Colonic mucosa (tissue), 4 donors: ENCODE results near the gene GPR156. TPM values are rescaled to one million over a fixed set of nuclear protein-coding genes. Genes with fewer than 3 reads are reported as not detected.

ENCODE experiments used
- DNase-seq: peaks from one replicate; pipeline ENCODE4 v3.0.0-alpha.2; 2020
- H3K27ac ChIP-seq: fragments of 200-600 bp; one replicate; pipeline ENCODE4 v1.8.0; 2021
- H3K27me3 ChIP-seq: fragments of 200-600 bp; one replicate; pipeline ENCODE4 v1.8.0; 2021
- H3K36me3 ChIP-seq: fragments of 200-600 bp; one replicate; pipeline ENCODE4 v1.8.0; 2021
- H3K4me1 ChIP-seq: fragments of 200-600 bp; one replicate; pipeline ENCODE4 v1.8.0; 2021; ENCODE audit warnings: mild to moderate bottlenecking
- H3K4me3 ChIP-seq: fragments of 200-600 bp; one replicate; pipeline ENCODE4 v1.8.0; 2021
- H3K9ac ChIP-seq, 2 donors: one replicate each; pipeline ENCODE4 v1.7.0; 2013; ENCODE audit warnings: control low read depth in 2 of 2, low read depth in 2 of 2, low read length in 2 of 2
- H3K9me3 ChIP-seq: fragments of 200-600 bp; one replicate; pipeline ENCODE4 v1.8.0; 2021
- intact Hi-C: fragments of 100-400 bp; cut with DNase I; formaldehyde crosslinking; loops from one replicate; pipeline ENCODE4 v1.14.1; 2022
- total RNA-seq, 2 donors: library from RNA; stranded (reverse); fragmentation: NEBNext Ultra II Directional in 1 of 2; extraction: Animal tissue kit (Norgen Biotek cat#: 25700) in 1 of 2; gene quantifications; one replicate each; pipeline ENCODE4 v1.2.1, GENCODE V29; 2021
- TF ChIP-seq, protein P1 (sequence below): fragments of 200-600 bp; IDR thresholded peaks from one replicate; pipeline ENCODE4 v1.8.0; 2022; ENCODE audit warnings: antibody characterized with exemption, mild to moderate bottlenecking
- donor health status: healthy.
- donor health status: DM: no; HTN: no; CAD: no.
- donor health status: DM: no; HTN: no; CAD: no.

The GPR156 gene
- total RNA-seq, 2 donors from 2014 or later = 0.07 TPM; not detected in 1

DNA sequence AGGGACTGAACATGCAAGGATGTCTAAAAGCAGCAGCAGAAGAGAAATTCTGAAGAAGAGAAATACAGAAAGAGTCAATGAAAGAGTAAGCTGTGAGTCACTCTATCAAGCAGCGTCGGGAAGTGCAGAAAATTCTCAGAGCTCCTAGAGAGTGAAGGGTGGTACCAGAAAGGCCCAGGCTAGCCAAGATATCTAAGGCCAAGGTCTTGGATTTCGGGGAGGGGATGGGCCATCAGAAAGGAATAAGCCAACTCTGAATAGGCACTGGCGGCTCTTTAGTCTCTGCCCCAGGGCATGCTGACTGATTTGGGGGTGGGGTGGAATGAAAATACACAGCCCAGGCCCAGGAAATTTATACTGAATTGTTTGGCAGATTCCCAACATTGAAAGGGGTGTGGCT lies 70.8 kb downstream of the GPR156 start:
- no peak overlapping the region for H3K4me3 ChIP-seq
- TF ChIP-seq, protein P1, sequence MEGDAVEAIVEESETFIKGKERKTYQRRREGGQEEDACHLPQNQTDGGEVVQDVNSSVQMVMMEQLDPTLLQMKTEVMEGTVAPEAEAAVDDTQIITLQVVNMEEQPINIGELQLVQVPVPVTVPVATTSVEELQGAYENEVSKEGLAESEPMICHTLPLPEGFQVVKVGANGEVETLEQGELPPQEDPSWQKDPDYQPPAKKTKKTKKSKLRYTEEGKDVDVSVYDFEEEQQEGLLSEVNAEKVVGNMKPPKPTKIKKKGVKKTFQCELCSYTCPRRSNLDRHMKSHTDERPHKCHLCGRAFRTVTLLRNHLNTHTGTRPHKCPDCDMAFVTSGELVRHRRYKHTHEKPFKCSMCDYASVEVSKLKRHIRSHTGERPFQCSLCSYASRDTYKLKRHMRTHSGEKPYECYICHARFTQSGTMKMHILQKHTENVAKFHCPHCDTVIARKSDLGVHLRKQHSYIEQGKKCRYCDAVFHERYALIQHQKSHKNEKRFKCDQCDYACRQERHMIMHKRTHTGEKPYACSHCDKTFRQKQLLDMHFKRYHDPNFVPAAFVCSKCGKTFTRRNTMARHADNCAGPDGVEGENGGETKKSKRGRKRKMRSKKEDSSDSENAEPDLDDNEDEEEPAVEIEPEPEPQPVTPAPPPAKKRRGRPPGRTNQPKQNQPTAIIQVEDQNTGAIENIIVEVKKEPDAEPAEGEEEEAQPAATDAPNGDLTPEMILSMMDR = no peak
- H3K27me3 ChIP-seq = no peaks in the 10 kb centered on the region
- intact Hi-C loops = no loop called here
- H3K9me3 ChIP-seq = no peaks in the 10 kb centered on the region
- no peak for DNase-seq
- no peak overlapping the region for H3K27ac ChIP-seq
- H3K9ac ChIP-seq = no peak overlapping the region
- H3K36me3 ChIP-seq = no peaks in the 10 kb centered on the region
- no peaks in the 10 kb centered on the region for H3K4me1 ChIP-seq

DNA sequence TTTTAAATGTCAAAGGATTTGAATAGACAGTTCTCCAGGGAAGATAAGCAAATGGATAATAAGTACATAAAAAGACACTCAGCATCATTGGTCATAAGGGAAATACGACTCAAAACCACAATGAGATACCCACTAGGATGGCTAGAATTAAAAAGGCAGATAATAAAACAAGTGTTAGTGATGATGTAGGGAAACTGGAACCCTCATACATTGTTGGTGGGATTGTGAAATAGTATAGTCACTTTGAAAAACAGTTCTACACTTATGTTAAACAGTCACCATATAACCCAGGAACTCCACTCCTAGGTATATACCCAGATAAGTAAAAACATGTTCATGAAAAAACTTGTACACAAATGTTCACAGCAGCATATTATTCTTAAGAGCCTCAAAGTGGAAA lies 72.5 kb downstream of the GPR156 start:
- no peak overlapping the region for H3K9ac ChIP-seq
- no peak overlapping the region for H3K27ac ChIP-seq
- no peaks in the 10 kb centered on the region for H3K9me3 ChIP-seq
- H3K36me3 ChIP-seq = no peaks in the 10 kb centered on the region
- H3K4me1 ChIP-seq = no peaks in the 10 kb centered on the region
- H3K27me3 ChIP-seq = no peaks in the 10 kb centered on the region
- H3K4me3 ChIP-seq = no peak overlapping the region
- TF ChIP-seq, protein P1 = no peak
- intact Hi-C loops = no loop called here
- DNase-seq = no peak

DNA sequence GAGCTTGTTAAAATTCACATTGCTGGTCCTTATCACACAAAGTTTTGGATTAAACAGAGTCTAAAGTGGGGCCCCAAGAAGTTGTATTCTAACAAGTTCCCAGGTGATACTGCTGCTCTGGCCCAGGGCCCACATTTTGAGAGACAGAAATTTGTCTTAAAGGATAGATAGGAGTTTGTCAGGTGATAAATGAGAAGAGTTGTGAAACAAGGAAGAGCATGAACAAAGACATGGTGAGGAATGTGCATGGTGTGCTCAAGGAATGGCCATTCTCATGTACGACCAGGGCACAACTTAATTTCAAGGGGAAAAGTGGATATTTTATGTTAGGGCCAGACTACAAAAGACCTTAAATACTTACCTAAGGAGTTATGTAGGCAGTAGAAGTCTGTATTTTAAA lies 75.6 kb downstream of the GPR156 start:
- no peak for DNase-seq
- Histone ChIP-seq H3K36me3 (no peaks in the 10 kb centered on the region), H3K9me3 (no peaks in the 10 kb centered on the region), H3K27ac (no peak overlapping the region), H3K4me3 (no peak overlapping the region), H3K27me3 (no peaks in the 10 kb centered on the region), H3K4me1 (no peaks in the 10 kb centered on the region), H3K9ac (no peak overlapping the region)
- intact Hi-C loops = no loop called here
- TF ChIP-seq, protein P1 = no peak

DNA sequence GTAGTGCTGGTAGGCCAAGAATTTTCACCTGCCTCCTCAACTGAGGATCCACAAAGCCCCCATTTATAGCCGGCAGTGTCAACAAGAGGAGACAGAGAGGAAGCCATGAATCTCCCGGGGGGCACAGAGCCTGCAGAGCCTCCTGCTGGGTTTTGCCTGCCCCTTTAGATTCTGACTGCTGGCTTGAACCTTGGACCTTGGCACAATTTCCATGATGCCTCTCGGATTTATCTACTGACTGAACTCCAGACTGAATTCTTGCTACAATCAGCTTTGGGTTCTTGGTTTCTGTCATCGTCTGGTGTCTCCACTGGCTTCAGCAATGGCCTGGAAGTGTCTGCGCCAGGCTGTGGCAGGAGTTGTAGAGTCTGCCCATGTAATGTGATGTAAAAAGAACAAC lies 80.7 kb downstream of the GPR156 start:
- Histone ChIP-seq H3K4me3 (no peak overlapping the region), H3K9ac (no peak overlapping the region), H3K27me3 (no peaks in the 10 kb centered on the region), H3K9me3 (no peaks in the 10 kb centered on the region), H3K36me3 (no peaks in the 10 kb centered on the region), H3K4me1 (no peaks in the 10 kb centered on the region), H3K27ac (no peak overlapping the region)
- DNase-seq = no peak
- TF ChIP-seq, protein P1 = no peak
- intact Hi-C loops = no loop called here

- Histone ChIP-seq H3K9me3 (no peaks in the 10 kb centered on the region), H3K4me3 (no peak overlapping the region), H3K36me3 (no peaks in the 10 kb centered on the region), H3K9ac (no peak overlapping the region), H3K27ac (no peak overlapping the region), H3K4me1 (no peaks in the 10 kb centered on the region), H3K27me3 (no peaks in the 10 kb centered on the region)
- TF ChIP-seq, protein P1 = no peak
- no peak for DNase-seq
- intact Hi-C loops = no loop called here
These were observed 81.4 kb downstream of the GPR156 start for GRCh38 chr3:120203621-120204020.

GRCh38 chr3:120203016-120203415 lies 82.0 kb downstream of the GPR156 start:
- intact Hi-C loops = no loop called here
- TF ChIP-seq, protein P1 = no peak
- DNase-seq = peak; percentile 32
- no peak overlapping the region for H3K9ac ChIP-seq
- H3K4me1 ChIP-seq = no peaks in the 10 kb centered on the region
- no peaks in the 10 kb centered on the region for H3K36me3 ChIP-seq
- H3K27ac ChIP-seq = no peak overlapping the region
- H3K27me3 ChIP-seq = no peaks in the 10 kb centered on the region
- H3K4me3 ChIP-seq = no peak overlapping the region
- no peaks in the 10 kb centered on the region for H3K9me3 ChIP-seq
